Measurements from ENCODE around the gene PRR15.

DNA sequence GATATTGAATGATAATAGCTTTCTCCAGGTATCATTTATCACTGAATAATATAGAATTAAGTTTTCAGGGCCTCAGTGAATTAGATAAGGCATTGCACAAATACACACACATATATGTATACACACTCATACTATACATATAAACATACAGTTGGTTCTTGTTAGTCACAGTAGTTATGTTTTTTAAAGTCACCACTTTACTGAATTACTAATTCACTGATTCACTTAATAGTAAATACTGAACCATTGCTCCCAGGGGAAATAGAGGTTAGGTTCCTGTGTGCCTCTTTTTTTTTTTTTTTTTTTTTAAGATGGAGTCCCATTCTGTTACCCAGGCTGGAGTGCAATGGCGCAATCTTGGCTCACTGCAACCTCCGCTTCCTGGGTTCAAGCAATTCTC is 33.6 kb downstream of the PRR15 start:
- TF ChIP-seq EZH2 (IDR thresholded peaks at IDR 0.05; ENCODE audit: borderline replicate concordance, low read depth, low read length, severe bottlenecking) (no peak), CTCF (IDR thresholded peaks at IDR 0.05; ENCODE audit: borderline replicate concordance, extremely low read depth, low read length, poor library complexity, severe bottlenecking) (no peak)

Measured in DND-41 (cell line).